Measurements from ENCODE around the gene PIGL. TPM values are rescaled to one million over a fixed set of nuclear protein-coding genes. Genes with fewer than 3 reads are reported as not detected.

PIGL gene
- total RNA-seq, 1 donor from 2014 or later, result 28.6 TPM

GRCh38 chr17:16314859-16315258 is 97.8 kb downstream of the PIGL start:
- no peaks in the 10 kb centered on the region for H3K4me1 Mint-ChIP-seq (ENCODE audit: unreplicated experiment)
- no peak overlapping the region for H3K27ac Mint-ChIP-seq (ENCODE audit: unreplicated experiment)
- no peak for DNase-seq (ENCODE audit: extremely low spot score, unreplicated experiment)
- peaks cover 12% of the 10 kb centered on the region for H3K36me3 Mint-ChIP-seq (ENCODE audit: unreplicated experiment)
- no peak for TF ChIP-seq CTCF (IDR thresholded peaks at IDR 0.05)
- no peaks in the 10 kb centered on the region for H3K27me3 Mint-ChIP-seq (ENCODE audit: unreplicated experiment)
- no peaks in the 10 kb centered on the region for H3K9me3 Mint-ChIP-seq (ENCODE audit: unreplicated experiment)
- no peak overlapping the region for H3K4me3 Mint-ChIP-seq (ENCODE audit: unreplicated experiment)

- Mint-ChIP-seq H3K27ac (ENCODE audit: unreplicated experiment) (no peak overlapping the region), H3K36me3 (ENCODE audit: unreplicated experiment) (peaks cover 2% of the 10 kb centered on the region), H3K4me1 (ENCODE audit: unreplicated experiment) (peaks cover 2% of the 10 kb centered on the region), H3K4me3 (ENCODE audit: unreplicated experiment) (no peak overlapping the region), H3K9me3 (ENCODE audit: unreplicated experiment) (no peaks in the 10 kb centered on the region), H3K27me3 (ENCODE audit: unreplicated experiment) (no peaks in the 10 kb centered on the region)
- TF ChIP-seq CTCF (IDR thresholded peaks at IDR 0.05), result no peak
- DNase-seq (ENCODE audit: extremely low spot score, unreplicated experiment), result no peak
Observed at GRCh38 chr17:16319969-16320368, 103.0 kb downstream of the PIGL start.

DNA sequence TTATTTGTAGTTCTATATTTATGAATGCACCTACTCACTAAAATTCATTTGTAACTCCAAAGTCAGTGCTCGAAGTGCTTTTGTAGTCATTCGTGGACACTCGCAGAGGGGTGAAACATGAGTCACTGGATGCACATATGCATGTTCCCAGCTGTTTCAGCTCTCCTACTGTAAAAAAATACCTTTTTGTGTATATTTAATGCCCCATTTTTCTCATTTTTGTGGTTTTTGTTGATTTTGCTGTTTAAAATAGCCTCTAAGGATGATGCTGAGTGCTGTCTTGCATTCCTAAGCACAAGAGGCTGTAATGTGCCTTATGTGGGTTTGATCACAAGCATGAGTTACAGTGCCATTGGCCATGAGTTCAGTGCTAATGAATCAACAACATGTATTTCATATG is 105.6 kb downstream of the PIGL start:
- Mint-ChIP-seq H3K4me3 (ENCODE audit: unreplicated experiment) (no peak overlapping the region), H3K36me3 (ENCODE audit: unreplicated experiment) (peaks cover 13% of the 10 kb centered on the region), H3K4me1 (ENCODE audit: unreplicated experiment) (peaks cover 2% of the 10 kb centered on the region), H3K27ac (ENCODE audit: unreplicated experiment) (no peak overlapping the region), H3K9me3 (ENCODE audit: unreplicated experiment) (no peaks in the 10 kb centered on the region), H3K27me3 (ENCODE audit: unreplicated experiment) (no peaks in the 10 kb centered on the region)
- no peak for DNase-seq (ENCODE audit: extremely low spot score, unreplicated experiment)
- no peak for TF ChIP-seq CTCF (IDR thresholded peaks at IDR 0.05)

DNA sequence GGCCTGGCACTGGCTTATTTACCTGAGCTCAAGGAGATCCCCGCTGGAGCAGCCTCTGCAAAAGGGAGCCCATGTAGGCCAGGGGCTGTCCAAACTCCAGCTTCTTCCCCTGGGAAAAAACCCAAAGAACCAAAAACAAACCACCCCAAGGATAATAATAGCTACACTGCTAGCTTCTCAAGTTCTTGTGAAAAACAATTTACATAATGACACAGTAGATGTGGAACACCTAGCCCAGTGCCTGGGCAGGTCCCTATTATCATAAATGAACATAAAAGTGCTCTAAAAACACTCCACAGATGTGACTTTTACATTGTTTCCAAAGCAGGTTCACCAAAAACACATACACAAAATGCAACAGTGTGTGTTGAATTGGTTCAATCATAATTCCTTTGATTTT is 109.0 kb downstream of the PIGL start:
- peaks cover 15% of the 10 kb centered on the region for H3K4me1 Mint-ChIP-seq (ENCODE audit: unreplicated experiment)
- no peaks in the 10 kb centered on the region for H3K9me3 Mint-ChIP-seq (ENCODE audit: unreplicated experiment)
- H3K27ac Mint-ChIP-seq (ENCODE audit: unreplicated experiment), result no peak overlapping the region
- H3K4me3 Mint-ChIP-seq (ENCODE audit: unreplicated experiment), result no peak overlapping the region
- no peak for TF ChIP-seq CTCF (IDR thresholded peaks at IDR 0.05)
- DNase-seq (ENCODE audit: extremely low spot score, unreplicated experiment), result no peak
- no peaks in the 10 kb centered on the region for H3K27me3 Mint-ChIP-seq (ENCODE audit: unreplicated experiment)
- H3K36me3 Mint-ChIP-seq (ENCODE audit: unreplicated experiment), result peaks cover 13% of the 10 kb centered on the region

GRCh38 chr17:16327018-16327417 is 110.0 kb downstream of the PIGL start:
- H3K27me3 Mint-ChIP-seq (ENCODE audit: unreplicated experiment), result no peaks in the 10 kb centered on the region
- H3K4me1 Mint-ChIP-seq (ENCODE audit: unreplicated experiment), result peaks cover 15% of the 10 kb centered on the region
- H3K4me3 Mint-ChIP-seq (ENCODE audit: unreplicated experiment), result no peak overlapping the region
- H3K27ac Mint-ChIP-seq (ENCODE audit: unreplicated experiment), result no peak overlapping the region
- peaks cover 13% of the 10 kb centered on the region for H3K36me3 Mint-ChIP-seq (ENCODE audit: unreplicated experiment)
- no peaks in the 10 kb centered on the region for H3K9me3 Mint-ChIP-seq (ENCODE audit: unreplicated experiment)
- no peak for TF ChIP-seq CTCF (IDR thresholded peaks at IDR 0.05)
- no peak for DNase-seq (ENCODE audit: extremely low spot score, unreplicated experiment)

Measured in osteocyte (in vitro differentiated cells).